Progenitor cell of endocrine pancreas (in vitro differentiated cells): ENCODE data around the gene KCNK17. TPM values are rescaled to one million over a fixed set of nuclear protein-coding genes. Genes with fewer than 3 reads are reported as not detected.
"Not testable (repeated sequence)": the region's sequence is repeated elsewhere in the genome, so short reads cannot be mapped to it uniquely, and the experiment has no call there.

ENCODE experiments used
- DNase-seq: peaks from one replicate; pipeline ENCODE4 v3.0.0; 2021; ENCODE audit warnings: low spot score; ENCODE audit not compliant: unreplicated experiment
- H3K27ac Mint-ChIP-seq: 2 replicates; pipeline ENCODE4 v1.8.0; 2021; ENCODE audit warnings: mild to moderate bottlenecking, moderate library complexity, mixed read lengths
- H3K27me3 Mint-ChIP-seq: 2 replicates; pipeline ENCODE4 v1.8.0; 2021; ENCODE audit warnings: mixed read lengths
- H3K36me3 Mint-ChIP-seq: 2 replicates; pipeline ENCODE4 v1.8.0; 2022; ENCODE audit warnings: mixed read lengths; ENCODE audit not compliant: insufficient read depth
- H3K4me1 Mint-ChIP-seq: 2 replicates; pipeline ENCODE4 v1.8.0; 2021; ENCODE audit warnings: low read depth, mixed read lengths
- H3K4me3 Mint-ChIP-seq: 2 replicates; pipeline ENCODE4 v1.8.0; 2021; ENCODE audit warnings: low read depth, mild to moderate bottlenecking, moderate library complexity, mixed read lengths
- H3K9me3 Mint-ChIP-seq: 2 replicates; pipeline ENCODE4 v1.8.0; 2021; ENCODE audit warnings: low read depth, mixed read lengths
- CTCF ChIP-seq: fragments of 200-600 bp; sonication (generic); IDR thresholded peaks from one replicate; pipeline ENCODE4 v1.5.0; 2021; ENCODE audit warnings: antibody characterized with exemption, mild to moderate bottlenecking; ENCODE audit not compliant: unreplicated experiment
- total RNA-seq: library from RNA; stranded (reverse); gene quantifications from 2 replicates; pipeline ENCODE4 v1.2.1, GENCODE V29; 2021

KCNK17 gene
- total RNA-seq, 1 donor from 2014 or later: 11.2 TPM

- H3K27ac Mint-ChIP-seq: no peak overlapping the region
- TF ChIP-seq CTCF: no peak
- no peak for DNase-seq
- H3K27me3 Mint-ChIP-seq: peaks cover 24% of the 10 kb centered on the region
- H3K36me3 Mint-ChIP-seq: no peaks in the 10 kb centered on the region
- no peaks in the 10 kb centered on the region for H3K9me3 Mint-ChIP-seq
- H3K4me1 Mint-ChIP-seq: no peaks in the 10 kb centered on the region
- no peak overlapping the region for H3K4me3 Mint-ChIP-seq
Measured at GRCh38 chr6:39294133-39294532, 20.1 kb downstream of the KCNK17 start.

- Mint-ChIP-seq H3K4me1 (no peaks in the 10 kb centered on the region), H3K4me3 (no peak overlapping the region), H3K9me3 (no peaks in the 10 kb centered on the region), H3K27me3 (peaks cover 28% of the 10 kb centered on the region), H3K36me3 (no peaks in the 10 kb centered on the region), H3K27ac (no peak overlapping the region)
- DNase-seq: no peak
- no peak for TF ChIP-seq CTCF
Measured at GRCh38 chr6:39292637-39293036, 21.6 kb downstream of the KCNK17 start.

- no peak for TF ChIP-seq CTCF
- DNase-seq: no peak
- no peak overlapping the region for H3K4me3 Mint-ChIP-seq
- no peaks in the 10 kb centered on the region for H3K4me1 Mint-ChIP-seq
- peaks cover 33% of the 10 kb centered on the region for H3K27me3 Mint-ChIP-seq
- H3K9me3 Mint-ChIP-seq: no peaks in the 10 kb centered on the region
- H3K36me3 Mint-ChIP-seq: no peaks in the 10 kb centered on the region
- no peak overlapping the region for H3K27ac Mint-ChIP-seq
Measured at GRCh38 chr6:39289490-39289889, 24.7 kb downstream of the KCNK17 start.

- no peak overlapping the region for H3K4me3 Mint-ChIP-seq
- TF ChIP-seq CTCF: no peak
- H3K4me1 Mint-ChIP-seq: no peaks in the 10 kb centered on the region
- H3K36me3 Mint-ChIP-seq: no peaks in the 10 kb centered on the region
- DNase-seq: no peak
- no peaks in the 10 kb centered on the region for H3K9me3 Mint-ChIP-seq
- peaks cover 34% of the 10 kb centered on the region for H3K27me3 Mint-ChIP-seq
- no peak overlapping the region for H3K27ac Mint-ChIP-seq
Measured at GRCh38 chr6:39287601-39288000, 26.6 kb downstream of the KCNK17 start.

- not testable (repeated sequence) for H3K4me3 Mint-ChIP-seq, H3K36me3 Mint-ChIP-seq, H3K27ac Mint-ChIP-seq, H3K9me3 Mint-ChIP-seq, DNase-seq, H3K4me1 Mint-ChIP-seq
- H3K27me3 Mint-ChIP-seq: peaks cover 29% of the 10 kb centered on the region
Measured at GRCh38 chr6:39286596-39286995, 27.6 kb downstream of the KCNK17 start.

- no peak for DNase-seq
- Mint-ChIP-seq H3K36me3 (no peaks in the 10 kb centered on the region), H3K27ac (no peak overlapping the region), H3K27me3 (peaks cover 28% of the 10 kb centered on the region), H3K9me3 (no peaks in the 10 kb centered on the region), H3K4me1 (no peaks in the 10 kb centered on the region), H3K4me3 (no peak overlapping the region)
- no peak for TF ChIP-seq CTCF
Measured at GRCh38 chr6:39282774-39283173, 31.4 kb downstream of the KCNK17 start.
